Measurements from ENCODE around the gene KCTD8. TPM values are rescaled to one million over a fixed set of nuclear protein-coding genes. Genes with fewer than 3 reads are reported as not detected.

KCTD8 gene
- 8.5 and 24.1 TPM in 2 replicates for polyA plus RNA-seq (2014; cell fraction: cytosol; rRNA removed)
- polyA plus RNA-seq (2014; cell fraction: nucleus; rRNA removed), result 13.0 and 16.5 TPM in 2 replicates

DNA sequence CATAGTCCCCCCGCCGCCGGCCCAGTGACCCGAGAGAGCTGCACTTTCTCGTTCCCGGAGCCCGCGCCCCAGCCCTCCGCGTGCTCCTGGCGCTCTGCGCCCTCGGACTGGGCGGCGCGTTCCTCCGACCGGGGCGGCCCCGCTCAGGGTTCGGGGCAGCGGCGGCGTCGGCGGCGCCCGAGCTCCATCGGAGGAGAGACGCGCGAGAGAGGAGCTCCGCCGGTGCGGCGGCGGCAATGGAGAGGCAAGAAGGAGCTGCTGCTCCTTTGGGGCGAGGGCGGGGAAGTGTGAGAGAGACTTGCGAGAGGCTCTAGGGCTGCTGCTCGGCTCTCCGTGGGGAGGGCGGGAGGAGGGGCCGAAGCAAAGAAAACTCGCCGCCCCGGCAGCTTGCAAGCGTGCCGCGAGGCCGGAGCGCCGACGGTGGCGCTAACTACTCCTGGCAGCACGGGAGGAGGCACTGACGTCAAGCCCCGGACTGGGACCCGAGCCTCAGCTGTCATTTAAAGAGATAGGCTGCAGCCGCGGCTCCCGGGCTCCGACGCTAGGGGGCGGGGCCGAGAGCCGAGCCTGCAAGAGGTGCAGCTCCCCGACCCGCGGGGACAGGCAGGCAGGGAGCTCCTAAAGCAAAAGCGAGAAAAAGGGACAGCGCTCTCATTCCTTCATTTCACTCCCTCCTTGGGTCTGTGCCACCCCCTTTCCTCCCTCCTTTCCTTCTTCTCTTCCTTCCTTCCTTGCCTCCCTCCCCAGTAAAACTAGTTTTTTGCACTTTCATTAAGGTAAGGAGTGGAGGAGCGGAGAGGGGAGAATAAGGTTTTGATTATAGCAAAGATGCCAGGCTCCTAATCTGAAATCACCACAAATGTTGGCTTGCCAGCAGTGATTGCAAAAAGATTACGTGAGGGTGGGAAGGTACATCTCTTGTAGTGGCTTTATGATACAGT is at the start of gene KCTD8:
KCTD8 (minus strand) TSS at position 289 of the 941 bp plus-strand sequence.
- peak; percentile 97 for DNase-seq (ENCODE audit: low spot score)

DNA sequence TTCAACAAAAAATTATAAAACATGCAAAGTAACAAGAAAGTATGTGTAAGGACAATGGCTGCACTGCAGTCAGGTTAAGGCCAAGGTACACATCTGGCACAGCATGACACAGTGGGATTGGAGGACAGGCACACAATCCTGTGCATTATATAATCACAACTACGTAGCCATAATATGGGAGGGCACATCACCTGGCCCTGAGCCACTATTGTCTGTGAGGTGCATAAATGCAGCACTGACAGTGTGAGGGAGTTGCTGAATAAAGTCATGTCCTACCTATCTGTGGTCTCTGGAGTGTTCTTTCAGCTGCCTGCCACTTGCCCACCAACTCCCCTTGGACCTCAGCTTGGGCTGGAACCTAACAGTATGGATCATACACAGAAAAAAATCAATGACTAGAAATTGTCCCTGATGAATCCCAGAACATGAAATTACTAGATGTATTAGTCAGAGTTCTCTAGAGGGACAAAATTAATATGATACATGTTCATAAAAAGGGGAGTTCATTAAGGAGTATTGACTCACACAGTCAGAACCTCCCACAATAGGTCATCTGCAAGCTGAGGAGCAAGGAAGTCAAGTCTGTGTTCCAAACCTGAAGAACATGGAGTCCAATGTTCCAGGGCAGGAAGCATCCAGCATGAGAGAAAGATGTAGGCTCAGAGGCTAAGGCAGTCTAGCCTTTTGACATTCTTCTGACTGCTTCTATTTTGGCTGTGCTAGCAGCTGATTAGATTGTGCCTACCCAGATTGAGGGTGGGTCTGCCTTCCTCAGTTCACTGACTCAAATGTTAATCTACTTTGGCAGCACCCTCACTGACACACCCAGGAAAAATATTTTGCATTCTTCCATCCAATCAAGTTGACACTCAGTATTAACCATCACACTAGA is 46.4 kb upstream of the KCTD8 start:
- no peak for DNase-seq (ENCODE audit: low spot score)

DNA sequence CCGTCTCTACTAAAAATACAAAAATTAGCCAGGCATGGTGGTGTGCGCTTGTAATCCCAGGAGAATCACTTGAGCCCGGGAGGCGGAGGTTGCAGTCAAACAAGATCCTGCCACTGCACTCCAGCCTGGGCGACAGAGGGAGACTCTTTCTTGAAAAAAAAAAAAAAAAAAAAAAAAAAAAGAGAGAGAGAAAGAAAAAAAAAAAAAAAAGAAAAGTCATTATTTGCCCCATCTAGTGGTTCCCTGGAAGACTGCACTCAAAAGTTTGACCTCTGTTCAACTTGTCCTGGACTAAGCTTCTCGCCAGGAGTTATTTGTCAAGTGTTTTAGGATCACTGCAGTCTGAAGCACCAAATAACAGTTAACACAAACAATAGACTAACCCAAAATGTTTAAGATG is 45.3 kb upstream of the KCTD8 start:
- DNase-seq (ENCODE audit: low spot score), result peak; percentile 44

DNA sequence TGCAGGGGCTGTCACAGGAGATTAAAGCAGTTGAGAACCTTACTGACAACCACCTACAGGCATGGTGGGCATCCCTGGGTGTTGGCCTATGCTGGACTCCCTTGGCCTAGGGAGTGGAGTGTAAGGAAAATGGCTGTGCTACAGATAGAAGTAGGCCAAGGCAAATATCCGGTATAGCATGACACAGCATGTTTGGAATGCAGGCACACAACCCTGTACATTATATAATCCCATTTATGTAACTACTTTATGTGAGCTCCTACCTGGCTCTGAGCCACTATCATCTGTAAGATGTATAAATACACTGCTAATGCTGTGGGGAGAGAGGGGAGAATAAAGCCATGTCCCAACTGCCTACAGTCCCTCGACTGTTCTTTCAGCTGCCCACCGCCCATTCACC is 38.7 kb upstream of the KCTD8 start:
- no peak for DNase-seq (ENCODE audit: low spot score)

DNA sequence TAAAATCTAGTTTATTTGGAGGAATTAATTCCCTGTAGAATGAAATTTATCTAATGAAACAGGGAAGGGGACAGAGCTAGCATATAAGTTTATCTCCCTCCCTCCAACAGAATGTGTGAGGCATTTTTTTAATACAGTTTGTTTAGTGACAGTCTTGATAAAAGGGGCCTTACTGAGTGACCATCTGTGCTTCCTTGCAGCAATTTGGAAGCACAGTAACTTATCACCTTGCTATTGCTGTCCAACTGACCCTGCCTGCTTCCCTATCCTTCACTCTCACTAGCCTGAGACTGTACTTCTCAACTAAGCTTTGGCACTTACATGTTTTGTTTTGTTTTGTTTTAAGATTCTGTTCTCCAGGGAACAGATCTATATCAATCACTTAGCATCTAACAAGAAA is 31.1 kb upstream of the KCTD8 start:
- no peak for DNase-seq (ENCODE audit: low spot score)

DNA sequence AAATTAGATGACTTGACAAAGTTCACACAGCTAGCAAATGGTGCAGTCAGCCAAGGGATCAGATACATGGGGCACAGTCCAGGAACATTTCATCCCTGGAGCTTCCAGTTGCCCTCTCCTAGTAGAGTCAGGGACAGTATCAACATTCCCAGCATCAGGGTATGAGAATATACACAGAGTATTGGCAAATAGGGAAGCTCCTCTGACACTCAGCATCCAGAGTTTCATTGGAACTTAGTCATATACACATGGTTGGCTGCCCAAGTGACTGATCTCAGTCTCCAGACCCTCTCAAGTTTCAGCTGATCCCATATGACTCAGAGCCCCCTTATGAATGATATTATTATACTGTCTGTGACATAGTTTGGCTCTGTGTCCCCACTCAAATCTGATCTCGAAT is 13.7 kb upstream of the KCTD8 start:
- DNase-seq (ENCODE audit: low spot score), result no peak

DNA sequence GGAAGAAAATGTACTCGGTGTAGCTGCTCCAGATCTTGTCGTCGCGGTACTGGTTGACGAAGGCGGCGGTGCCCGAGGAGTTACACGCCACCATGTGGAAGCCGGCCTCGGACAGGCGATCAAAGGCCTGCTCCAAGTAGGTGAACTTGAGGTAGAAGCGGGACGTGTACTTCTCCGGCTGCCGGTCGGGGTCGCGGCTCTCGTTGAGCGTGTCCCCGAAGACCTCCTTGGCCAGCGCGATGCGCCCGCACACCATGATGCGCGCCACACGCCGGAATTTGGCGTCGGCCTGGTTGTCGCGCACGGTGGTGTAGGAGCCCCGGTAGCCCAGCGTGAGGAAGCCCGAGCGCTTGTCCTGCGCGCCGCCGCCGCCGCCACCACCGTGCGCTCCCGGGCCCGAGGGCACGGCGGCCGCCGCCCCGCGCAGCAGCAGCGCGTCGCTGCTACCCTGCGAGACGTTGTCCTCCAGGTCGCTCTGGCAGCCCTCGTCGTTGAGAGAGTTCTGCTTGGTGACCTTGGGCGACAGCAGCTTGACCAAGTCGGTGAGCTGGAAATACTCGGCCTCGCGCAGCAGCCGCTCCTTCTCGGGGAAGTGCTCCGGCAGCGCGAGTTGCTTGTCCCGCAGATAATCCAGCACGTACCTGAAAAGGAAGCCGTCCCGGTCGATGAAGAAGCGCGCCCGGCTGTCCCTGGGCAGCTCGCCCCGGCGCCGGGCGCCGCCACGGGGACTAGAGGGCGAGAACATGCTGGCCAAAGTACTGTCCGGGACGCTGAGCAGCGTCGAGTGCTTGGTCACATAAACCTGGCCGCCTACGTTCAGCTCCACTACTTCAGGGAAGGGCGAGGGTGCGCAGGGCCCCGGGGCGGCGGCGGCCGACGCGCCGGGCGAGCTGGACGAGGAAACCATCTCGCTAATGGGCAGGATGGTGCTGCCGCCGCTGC is 775 bp downstream of the KCTD8 start:
- DNase-seq (ENCODE audit: low spot score), result peak; percentile 64

DNA sequence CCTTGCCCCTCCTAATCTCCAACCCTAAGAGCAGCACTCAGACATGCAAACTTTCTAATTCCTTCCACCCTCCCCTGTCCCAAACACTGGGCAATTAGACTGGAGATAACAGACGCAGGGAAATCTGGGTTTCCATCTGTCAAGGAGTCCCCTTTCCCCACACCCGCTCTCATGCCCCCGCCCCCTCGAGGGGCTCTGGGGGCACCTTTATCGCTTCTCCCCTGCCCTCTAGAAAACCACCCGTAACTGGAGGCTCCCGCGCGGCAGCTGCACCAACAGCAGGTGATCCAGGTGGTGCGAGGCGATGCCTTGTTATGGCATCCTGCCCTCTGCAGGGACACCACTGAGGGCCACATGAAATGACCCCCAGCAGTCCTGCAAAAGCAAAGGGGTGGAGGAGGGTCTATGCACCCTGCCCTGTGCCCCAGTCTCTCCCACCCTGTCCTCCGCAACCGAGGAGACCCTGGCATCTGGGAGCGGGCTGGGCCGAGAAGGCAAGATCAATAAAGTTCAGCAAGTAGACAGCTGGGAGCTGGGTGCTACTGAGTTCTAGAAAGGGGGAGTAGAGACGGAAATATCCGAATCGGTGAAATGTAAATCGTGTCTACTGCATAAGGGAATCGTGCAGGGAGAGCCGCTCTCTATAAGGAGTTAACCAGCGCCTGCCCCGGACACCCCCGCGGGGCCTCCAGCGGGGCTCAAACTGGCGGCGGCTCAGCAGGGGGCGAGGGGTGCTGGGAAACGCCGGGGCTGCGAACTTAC is 1.6 kb downstream of the KCTD8 start:
- peak; percentile 28 for DNase-seq (ENCODE audit: low spot score)

DNA sequence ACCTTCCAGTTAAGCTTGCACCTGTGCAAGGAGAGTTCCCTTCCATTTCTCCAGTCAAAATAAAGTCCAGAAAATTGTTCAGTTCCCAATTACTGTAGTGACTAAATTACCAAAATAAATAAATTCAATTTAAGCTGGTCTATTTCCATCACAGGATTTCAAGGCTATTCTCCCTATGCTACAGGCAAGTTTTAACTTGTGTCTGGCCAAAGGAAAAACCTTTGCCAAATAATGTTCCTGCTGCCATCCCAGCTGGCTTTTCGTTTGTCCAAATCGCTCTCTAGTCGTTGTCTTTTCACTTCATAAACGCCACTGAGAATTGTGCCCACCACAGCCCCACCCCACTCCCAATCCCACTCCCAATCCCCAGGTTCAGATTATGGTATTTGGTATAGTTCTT is 2.4 kb downstream of the KCTD8 start:
- DNase-seq (ENCODE audit: low spot score), result no peak

DNA sequence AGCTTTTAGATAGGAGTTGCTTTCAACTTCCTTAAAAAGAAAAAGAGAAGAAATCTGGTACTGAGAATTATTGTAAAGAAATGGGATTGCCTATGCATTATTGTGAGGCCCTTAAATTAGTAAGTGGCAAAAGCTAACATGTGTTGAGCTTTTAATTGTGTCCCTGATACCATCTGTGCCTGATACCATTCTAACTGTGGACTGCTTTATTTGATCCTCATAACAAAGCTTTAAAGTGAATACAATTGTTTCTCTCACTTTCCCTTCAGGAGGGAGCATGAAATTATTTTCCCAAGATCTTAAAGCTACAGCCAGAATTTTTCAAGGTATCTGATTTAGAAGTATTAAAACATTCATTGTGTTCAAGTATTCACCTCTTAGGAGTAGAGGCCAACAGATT is 9.9 kb downstream of the KCTD8 start:
- no peak for DNase-seq (ENCODE audit: low spot score)

DNA sequence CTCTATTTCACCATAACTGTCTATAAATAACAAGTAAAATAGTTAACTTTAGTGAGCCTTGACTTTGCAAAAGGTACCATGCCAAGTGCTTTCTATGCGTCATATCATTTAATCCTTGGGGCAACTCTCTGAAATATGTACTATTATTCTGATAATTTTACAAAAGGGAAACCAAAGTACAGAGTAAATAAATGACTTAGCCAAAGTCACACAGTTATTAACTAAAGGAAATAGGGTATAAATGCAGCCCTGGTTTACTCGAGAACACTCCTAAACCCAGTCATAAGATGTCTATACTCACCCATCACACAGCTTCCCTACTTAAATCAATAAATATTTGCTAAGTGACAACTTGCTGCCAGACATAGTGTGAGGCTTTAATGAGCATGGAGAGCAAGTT is 14.4 kb downstream of the KCTD8 start:
- no peak for DNase-seq (ENCODE audit: low spot score)

DNA sequence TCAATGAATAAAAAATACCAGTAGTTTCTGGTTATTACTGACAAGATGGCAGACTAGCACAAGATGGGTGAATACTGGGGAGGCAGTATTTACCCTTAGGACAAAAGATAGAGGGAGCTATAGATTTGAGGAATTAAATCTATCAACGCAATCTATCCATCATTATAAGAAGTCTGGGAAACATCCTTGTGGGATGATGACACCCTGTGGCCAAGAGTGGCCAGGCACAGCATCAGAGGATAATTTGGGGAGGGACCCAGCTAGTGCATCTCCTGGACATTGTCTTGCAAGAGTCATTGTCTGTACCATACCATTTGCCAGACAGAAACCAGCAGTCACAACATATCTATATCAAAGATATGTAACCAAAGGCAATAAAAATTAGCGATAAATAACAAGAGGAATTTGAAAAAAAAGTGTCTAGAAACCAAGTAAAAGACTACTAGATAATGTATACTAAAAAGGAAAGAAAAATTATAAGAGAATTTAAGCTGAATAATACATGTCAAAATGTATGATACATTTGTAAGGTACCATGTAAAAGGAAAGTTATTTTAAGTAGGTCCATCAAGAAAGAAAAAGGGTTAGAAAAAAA is 22.9 kb downstream of the KCTD8 start:
- DNase-seq (ENCODE audit: low spot score), result peak; percentile 67

DNA sequence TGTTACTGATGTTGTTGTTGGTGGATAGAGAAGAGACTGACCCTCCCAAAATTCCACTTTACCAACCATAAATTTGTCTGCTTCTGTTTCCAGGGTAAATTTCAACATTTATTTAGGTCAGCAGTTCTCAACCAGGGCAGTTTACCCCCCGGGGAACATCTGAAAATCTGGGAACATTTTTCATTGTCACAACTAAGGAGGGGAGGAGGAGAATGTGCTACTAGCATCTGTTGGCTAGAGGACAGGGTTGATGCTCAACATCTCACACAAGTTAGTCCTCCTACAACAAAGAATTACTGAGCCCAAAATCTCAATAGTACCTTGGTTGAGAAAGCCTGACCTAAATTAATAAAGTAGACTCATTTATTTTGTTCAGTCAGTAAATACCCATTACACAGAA is 25.7 kb downstream of the KCTD8 start:
- no peak for DNase-seq (ENCODE audit: low spot score)

DNA sequence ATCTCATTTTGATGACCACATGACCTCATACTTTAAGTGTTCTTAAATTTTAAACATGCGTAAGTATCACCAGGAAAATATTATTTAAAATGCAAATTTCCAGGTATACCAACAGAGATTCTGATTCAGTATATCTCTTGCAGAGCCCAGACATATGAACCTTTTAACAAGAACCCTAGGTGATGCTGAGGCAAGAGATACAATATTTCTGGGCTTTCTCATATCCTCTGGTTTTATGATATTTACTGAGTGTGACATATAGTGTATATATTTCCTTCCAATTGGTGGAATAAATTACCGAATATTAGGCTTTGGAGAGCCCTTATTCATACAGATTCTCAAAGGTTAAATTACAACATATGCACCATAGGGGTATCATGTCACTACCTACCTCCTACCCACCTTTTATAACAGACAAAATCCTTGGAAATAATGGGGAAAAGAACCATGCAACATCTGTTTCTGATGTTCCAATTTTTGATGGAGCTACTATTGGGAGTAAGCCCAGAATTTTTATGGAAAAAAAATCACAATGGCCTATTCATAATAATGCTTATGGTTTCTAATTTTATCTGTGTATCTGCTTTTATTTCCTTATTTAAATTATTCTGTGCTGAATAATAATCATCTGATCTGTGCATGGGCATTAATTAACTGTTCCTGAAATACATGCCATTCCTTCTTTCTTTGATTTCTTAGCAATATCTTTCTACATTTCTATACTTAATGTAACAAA is 27.1 kb downstream of the KCTD8 start:
- no peak for DNase-seq (ENCODE audit: low spot score)

DNA sequence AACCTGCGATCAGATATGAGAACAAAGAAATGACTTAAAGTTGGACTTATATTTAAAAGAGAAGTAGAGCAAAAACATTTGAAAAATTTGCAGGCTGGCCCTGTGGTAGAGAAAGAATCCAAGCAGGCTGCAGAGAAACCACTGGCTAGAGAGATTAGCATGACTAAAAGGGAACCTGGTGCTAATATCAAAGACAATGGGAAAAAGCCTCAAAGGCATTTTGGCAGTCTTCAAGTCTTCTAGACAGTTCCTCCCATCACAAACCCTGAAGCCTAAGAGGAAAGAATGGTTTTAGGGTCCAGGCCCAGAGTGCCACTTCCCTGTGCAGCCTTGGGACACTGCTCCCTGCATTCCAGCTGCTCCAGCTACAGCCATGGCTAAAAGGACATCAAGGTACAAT is 33.4 kb downstream of the KCTD8 start:
- DNase-seq (ENCODE audit: low spot score), result no peak

DNA sequence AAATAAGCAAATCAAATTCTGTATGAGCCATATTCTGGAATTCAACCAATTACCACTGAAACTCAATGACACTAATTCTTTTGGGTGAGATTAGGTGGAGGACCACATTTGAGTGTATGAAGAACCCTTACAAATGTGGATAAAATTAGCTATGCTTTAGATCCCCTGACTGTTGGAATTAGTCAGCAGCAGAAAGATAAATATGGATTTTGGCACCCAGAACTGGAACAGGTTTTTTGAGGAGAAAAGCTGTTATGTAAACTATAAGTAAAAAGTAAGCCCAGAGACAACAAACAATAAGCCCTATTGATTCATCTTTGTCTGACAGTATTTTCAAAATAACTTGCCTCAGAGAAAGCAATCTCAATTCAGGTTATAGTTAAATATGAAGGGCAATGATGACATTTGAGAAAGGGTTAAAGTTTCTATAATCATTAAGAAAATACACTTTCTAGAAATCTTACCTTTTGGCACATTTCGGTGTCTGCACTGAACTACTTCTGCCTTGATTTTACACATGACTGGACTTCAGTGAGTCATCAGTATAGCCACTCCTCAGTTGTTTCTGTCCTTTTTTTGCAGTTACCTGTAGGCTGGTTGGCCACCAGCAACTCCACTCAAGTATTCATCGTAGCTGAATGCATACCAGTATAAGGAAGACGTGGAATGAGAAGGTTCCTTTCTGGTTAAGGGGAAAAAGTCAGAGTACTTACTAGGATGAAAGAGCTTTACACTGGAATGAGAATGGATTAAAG is 80.0 kb downstream of the KCTD8 start:
- DNase-seq (ENCODE audit: low spot score), result no peak

DNA sequence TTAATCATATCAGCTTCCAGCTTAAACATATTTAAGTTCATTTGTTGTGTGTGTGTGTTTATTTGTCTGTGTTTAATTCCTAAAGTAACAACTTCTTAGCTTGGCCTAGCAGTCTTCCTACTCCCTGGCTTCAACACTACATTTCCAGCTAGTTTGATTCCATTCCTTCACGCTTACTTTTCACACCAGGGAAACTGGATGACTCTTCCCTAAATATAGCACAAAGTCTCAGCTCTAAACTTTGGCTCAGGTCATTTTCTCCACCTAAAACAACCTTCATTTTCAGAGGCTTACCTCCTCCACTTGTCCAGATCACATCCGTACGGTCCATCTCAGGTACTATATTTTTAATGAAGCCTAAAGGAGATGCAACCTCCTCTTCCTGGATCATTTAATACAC is 94.4 kb downstream of the KCTD8 start:
- no peak for DNase-seq (ENCODE audit: low spot score)

DNA sequence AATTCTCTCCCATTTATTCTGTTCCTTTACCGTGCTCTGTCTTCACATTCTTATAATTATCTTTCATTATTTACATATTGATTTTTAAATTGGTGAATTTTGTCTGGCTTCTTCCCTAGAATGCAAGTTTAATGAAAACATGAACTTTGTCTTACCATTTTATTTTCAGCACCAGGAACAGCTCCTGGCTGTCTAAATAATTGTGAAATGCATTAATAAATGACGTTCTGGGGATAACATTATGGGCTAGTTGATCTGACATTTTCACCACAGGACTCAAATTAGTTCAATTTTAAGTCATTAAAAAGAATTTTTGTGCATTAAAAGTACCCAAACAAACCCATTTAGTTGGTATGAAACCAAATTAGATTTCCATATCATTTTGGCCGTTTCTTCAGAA is 97.5 kb downstream of the KCTD8 start:
- DNase-seq (ENCODE audit: low spot score), result no peak

DNA sequence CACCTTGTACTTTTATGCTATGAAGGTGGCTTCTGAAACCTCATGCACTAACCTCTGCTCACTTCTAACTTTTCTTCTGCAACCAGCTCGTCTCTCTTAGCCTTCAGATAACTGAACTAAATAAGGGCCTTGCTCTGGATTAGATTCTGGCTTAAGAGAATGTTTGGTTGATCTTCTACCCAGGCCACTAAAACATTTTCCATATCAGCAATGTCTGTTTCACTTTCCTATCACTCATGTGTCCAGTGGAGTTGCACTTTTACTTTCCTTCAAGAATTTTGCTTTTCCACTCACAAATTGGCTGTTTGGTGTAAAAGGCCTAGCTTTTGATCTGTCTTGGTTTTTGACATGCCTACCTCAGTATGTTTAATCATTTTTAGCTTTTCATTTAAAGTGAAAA is 105.8 kb downstream of the KCTD8 start:
- DNase-seq (ENCODE audit: low spot score), result no peak
